ENCODE data around the gene EXOC4.

EXOC4 gene

DNA sequence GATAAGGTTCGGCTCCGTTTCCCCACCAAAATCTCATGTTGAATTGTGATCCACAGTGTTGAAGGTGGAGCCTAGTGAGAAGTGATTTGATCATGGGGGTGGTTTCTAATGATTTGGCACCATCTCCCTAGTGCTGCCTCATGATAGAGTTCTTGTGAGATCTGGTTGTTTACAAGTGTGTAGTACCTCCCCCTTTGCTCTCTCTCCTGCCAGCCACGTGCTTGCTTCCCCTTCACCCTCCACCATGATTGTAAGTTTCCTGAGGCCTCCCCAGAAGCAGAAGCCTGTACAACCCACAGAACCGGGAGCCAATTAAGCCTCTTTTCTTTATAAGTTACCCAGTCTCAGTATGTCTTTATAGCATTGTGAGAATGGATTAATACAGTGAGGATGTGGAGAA lies 862.1 kb downstream of the EXOC4 start:
- no peak for DNase-seq
